Peyer's patch (tissue), 4 donors: ENCODE measurements around the gene MRPS2. TPM values are rescaled to one million over a fixed set of nuclear protein-coding genes. Genes with fewer than 3 reads are reported as not detected.

Source experiments
- DNase-seq, 3 donors: peaks; one replicate each; pipeline ENCODE4 v3.0.0-alpha.2; 2017 to 2019
- H3K27ac ChIP-seq, 4 donors: fragments of 200-600 bp; sonication (generic); one replicate each; pipeline ENCODE4 v1.5.1; 2016 to 2019
- H3K27me3 ChIP-seq, 2 donors: fragments of 200-600 bp; sonication (generic); one replicate each; pipeline ENCODE4 v1.5.1; 2019
- H3K36me3 ChIP-seq, 3 donors: fragments of 200-600 bp; sonication (generic); one replicate each; pipeline ENCODE4 v1.5.1; 2016 to 2019
- H3K4me1 ChIP-seq, 4 donors: fragments of 200-600 bp; sonication (generic); one replicate each; pipeline ENCODE4 v1.5.1; 2016 to 2019
- H3K4me3 ChIP-seq, 4 donors: fragments of 200-600 bp; sonication (generic); 1 replicate in 3 of 4; 2 replicates in 1 of 4; pipeline ENCODE4 v1.5.1; 2016 to 2019; ENCODE audit warnings: mild to moderate bottlenecking in 1 of 4
- H3K9me3 ChIP-seq, 4 donors: fragments of 200-600 bp; sonication (generic); one replicate each; pipeline ENCODE4 v1.5.1; 2016 to 2019; ENCODE audit warnings: mild to moderate bottlenecking in 1 of 4
- CTCF ChIP-seq, 6 experiments: fragments of 450-650 bp in 4 of 6; fragments of 200-600 bp in 2 of 6; sonication (generic) in 1 of 6; IDR thresholded peaks; one replicate each; pipeline ENCODE4 v1.5.1; 2017 to 2019; ENCODE audit warnings: antibody characterized with exemption in 6 of 6, mild to moderate bottlenecking in 3 of 6, moderate library complexity in 1 of 6
- POLR2A ChIP-seq, 2 donors: fragments of 450-650 bp; IDR thresholded peaks; one replicate each; pipeline ENCODE4 v1.5.1; 2017; ENCODE audit warnings: antibody characterized with exemption in 2 of 2, mild to moderate bottlenecking in 2 of 2, moderate library complexity in 2 of 2
- total RNA-seq, 4 donors: library from RNA; depleted of rRNA; stranded (reverse); fragments of >200 nt; gene quantifications; one replicate each; pipeline ENCODE4 v1.1.0, GENCODE V29; 2016

The MRPS2 gene
- total RNA-seq, 4 donors from 2014 or later = 22.3 to 42.7 (median 32.4) TPM

GRCh38 chr9:135484460-135485277 lies 15.8 kb upstream of the MRPS2 start:
- H3K27ac ChIP-seq = no peak overlapping the region
- DNase-seq = no peak
- peaks cover 0 to 9% (median 7%) of the 10 kb centered on the region in 4 donors for H3K4me1 ChIP-seq
- no peaks in the 10 kb centered on the region for H3K9me3 ChIP-seq
- TF ChIP-seq POLR2A (IDR thresholded peaks at IDR 0.05) = no peak
- TF ChIP-seq CTCF (IDR thresholded peaks at IDR 0.05) = no peak
- peaks cover 0 to 34% (median 0%) of the 10 kb centered on the region in 3 donors for H3K36me3 ChIP-seq
- H3K27me3 ChIP-seq = no peaks in the 10 kb centered on the region
- no peak overlapping the region for H3K4me3 ChIP-seq

- peaks cover 0 to 34% (median 0%) of the 10 kb centered on the region in 3 donors for H3K36me3 ChIP-seq
- no peaks in the 10 kb centered on the region for H3K9me3 ChIP-seq
- H3K4me3 ChIP-seq = no peak overlapping the region
- TF ChIP-seq POLR2A (IDR thresholded peaks at IDR 0.05) = no peak
- TF ChIP-seq CTCF (IDR thresholded peaks at IDR 0.05) = no peak
- H3K27me3 ChIP-seq = no peaks in the 10 kb centered on the region
- no peak overlapping the region for H3K27ac ChIP-seq
- peaks cover 0 to 9% (median 5%) of the 10 kb centered on the region in 4 donors for H3K4me1 ChIP-seq
- no peak for DNase-seq
Observed at GRCh38 chr9:135485385-135485784, 15.1 kb upstream of the MRPS2 start.

- peaks cover 0 to 34% (median 0%) of the 10 kb centered on the region in 3 donors for H3K36me3 ChIP-seq
- H3K9me3 ChIP-seq = no peaks in the 10 kb centered on the region
- no peaks in the 10 kb centered on the region for H3K27me3 ChIP-seq
- peaks cover 0 to 5% (median 1%) of the 10 kb centered on the region in 4 donors for H3K4me1 ChIP-seq
- no peak overlapping the region for H3K4me3 ChIP-seq
- TF ChIP-seq CTCF (IDR thresholded peaks at IDR 0.05) (no peak), POLR2A (IDR thresholded peaks at IDR 0.05) (no peak)
- H3K27ac ChIP-seq = no peak overlapping the region
- DNase-seq = no peak
Observed at GRCh38 chr9:135485832-135486231, 14.7 kb upstream of the MRPS2 start.

GRCh38 chr9:135486267-135487065 lies 14.0 kb upstream of the MRPS2 start:
- no peak overlapping the region for H3K4me3 ChIP-seq
- TF ChIP-seq CTCF (IDR thresholded peaks at IDR 0.05) (no peak), POLR2A (IDR thresholded peaks at IDR 0.05) (no peak)
- no peaks in the 10 kb centered on the region for H3K27me3 ChIP-seq
- peaks cover 0 to 34% (median 0%) of the 10 kb centered on the region in 3 donors for H3K36me3 ChIP-seq
- no peak overlapping the region for H3K27ac ChIP-seq
- H3K4me1 ChIP-seq = no peaks in the 10 kb centered on the region
- H3K9me3 ChIP-seq = no peaks in the 10 kb centered on the region
- DNase-seq = peak in 1 of 3 donors; percentile 16

GRCh38 chr9:135487281-135488012 lies 13.0 kb upstream of the MRPS2 start:
- Histone ChIP-seq H3K27ac (no peak overlapping the region), H3K4me1 (no peaks in the 10 kb centered on the region), H3K36me3 (peaks cover 0 to 34% (median 0%) of the 10 kb centered on the region in 3 donors), H3K9me3 (no peaks in the 10 kb centered on the region), H3K4me3 (no peak overlapping the region), H3K27me3 (no peaks in the 10 kb centered on the region)
- TF ChIP-seq CTCF (IDR thresholded peaks at IDR 0.05) = no peak
- TF ChIP-seq POLR2A (IDR thresholded peaks at IDR 0.05) = no peak
- DNase-seq = peak in 1 of 3 donors; percentile 37
